AG08396 (cell line): Measurements from ENCODE around the gene SEMA3E.
"Not testable (repeated sequence)": the region's sequence is repeated elsewhere in the genome, so short reads cannot be mapped to it uniquely, and the experiment has no call there.

Experiments
- DNase-seq: peaks from one replicate; pipeline ENCODE4 v3.0.0; 2012; ENCODE audit warnings: low spot score, mixed read lengths

The SEMA3E gene

GRCh38 chr7:83648464-83649241, at the start of gene SEMA3E:
TSS of gene SEMA3E (minus strand) at chr7:83649139.
- peak; percentile 27 for DNase-seq

- DNase-seq: no peak
These were observed 49.0 kb upstream of the SEMA3E start for GRCh38 chr7:83697804-83698530.

GRCh38 chr7:83696101-83696500, 47.2 kb upstream of the SEMA3E start:
- no peak for DNase-seq

GRCh38 chr7:83695128-83695960, 46.4 kb upstream of the SEMA3E start:
- DNase-seq: no peak

- DNase-seq: no peak
These were observed 44.3 kb upstream of the SEMA3E start for GRCh38 chr7:83693256-83693655.

GRCh38 chr7:83691095-83691494, 42.2 kb upstream of the SEMA3E start:
- no peak for DNase-seq

GRCh38 chr7:83689855-83690254, 40.9 kb upstream of the SEMA3E start:
- DNase-seq: no peak

GRCh38 chr7:83686416-83686815, 37.5 kb upstream of the SEMA3E start:
- DNase-seq: no peak

- no peak for DNase-seq
These were observed 36.0 kb upstream of the SEMA3E start for GRCh38 chr7:83684928-83685327.

- DNase-seq: no peak
These were observed 32.4 kb upstream of the SEMA3E start for GRCh38 chr7:83681200-83681778.

- peak; percentile 69 for DNase-seq
These were observed 28.4 kb upstream of the SEMA3E start for GRCh38 chr7:83677180-83677866.

- DNase-seq: not testable (repeated sequence)
These were observed 24.4 kb upstream of the SEMA3E start for GRCh38 chr7:83673291-83673690.

GRCh38 chr7:83672157-83672556, 23.2 kb upstream of the SEMA3E start:
- DNase-seq: no peak

GRCh38 chr7:83663131-83663530, 14.2 kb upstream of the SEMA3E start:
- DNase-seq: no peak

- DNase-seq: no peak
These were observed 9.2 kb upstream of the SEMA3E start for GRCh38 chr7:83658126-83658525.

GRCh38 chr7:83655951-83656556, 7.1 kb upstream of the SEMA3E start:
- DNase-seq: peak; percentile 36

GRCh38 chr7:83652481-83652880, 3.5 kb upstream of the SEMA3E start:
- no peak for DNase-seq

GRCh38 chr7:83649701-83650100, 762 bp upstream of the SEMA3E start:
- no peak for DNase-seq

- DNase-seq: no peak
These were observed 2.9 kb downstream of the SEMA3E start for GRCh38 chr7:83646027-83646426.

- no peak for DNase-seq
These were observed 5.2 kb downstream of the SEMA3E start for GRCh38 chr7:83643739-83644138.

- no peak for DNase-seq
These were observed 5.9 kb downstream of the SEMA3E start for GRCh38 chr7:83643012-83643411.
